ENCODE measurements around the gene EIF4E3. TPM values are rescaled to one million over a fixed set of nuclear protein-coding genes. Genes with fewer than 3 reads are reported as not detected.

Gene EIF4E3
- total and polyA plus RNA-seq, 10 of the 15 experiments (the other 5 are each of a cell fraction or from before 2014, with no cell fraction given), result 0.05 to 0.38 (median 0.16) TPM; not detected in 1

DNA sequence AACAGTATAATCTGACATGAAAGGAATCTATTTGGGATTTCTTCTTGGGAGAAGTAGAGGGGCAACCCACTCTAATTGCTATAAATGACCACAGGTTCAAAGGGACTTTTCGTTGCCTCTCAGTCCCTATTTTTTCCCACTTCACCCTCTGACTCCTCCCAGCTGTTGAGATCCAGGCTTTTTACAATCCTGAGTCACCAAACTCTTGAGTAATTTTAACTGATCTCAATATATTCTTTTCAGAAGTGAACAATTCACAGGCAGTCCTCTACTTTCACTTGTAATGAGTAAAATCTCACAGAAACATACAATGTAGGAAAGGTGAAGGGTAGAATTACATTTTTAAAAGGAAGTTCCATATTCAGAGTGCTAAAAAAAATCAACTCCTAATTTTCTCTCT lies 44.6 kb downstream of the EIF4E3 start:
- ChIA-PET RAD21 (ENCODE audit: unreplicated experiment) (interaction anchor here (0.9 to 1.3 kb wide), 6 partner anchors 12 to 1149 kb away, joined by 3 to 6 read pairs (median 4); no protein-coding TSS in a partner anchor), SMC1A (ENCODE audit: uncharacterized antibody, unreplicated experiment) (interaction anchor here (0.6 to 1.4 kb wide), 5 partner anchors 54 to 1134 kb away, joined by 3 to 7 read pairs (median 3); no protein-coding TSS in a partner anchor), POLR2A (no interaction called here), CTCF (interaction anchor here (0.6 to 3.4 kb wide), 22 partner anchors 9 to 1560 kb away, joined by 3 to 21 read pairs (median 3); no protein-coding TSS in a partner anchor)
- no peak overlapping the region for H3K4me3 ChIP-seq
- no peak for ATAC-seq
- no peaks in the 10 kb centered on the region for H3K9me3 ChIP-seq (replicated peaks; ENCODE audit: control insufficient read depth, insufficient read depth, low read length)
- no peak overlapping the region for H3K27ac ChIP-seq (ENCODE audit: control insufficient read depth, insufficient read depth)
- WGBS (ENCODE audit: insufficient coverage, insufficient replicate concordance, low lambda C conversion rate, missing lambda C conversion rate), result 0% methylated on average over 1 of the region's 1 CpG
- intact Hi-C loops (cut with micrococcal nuclease; ENCODE audit: unreplicated experiment), result no loop called here
- H3K9ac ChIP-seq (ENCODE audit: control insufficient read depth, insufficient read depth, low read length), result no peak overlapping the region
- no peaks in the 10 kb centered on the region for H3K36me3 ChIP-seq (ENCODE audit: control insufficient read depth in 2 of 2, insufficient read depth in 2 of 2, low read length in 1 of 2)
- TF ChIP-seq, protein P1, sequence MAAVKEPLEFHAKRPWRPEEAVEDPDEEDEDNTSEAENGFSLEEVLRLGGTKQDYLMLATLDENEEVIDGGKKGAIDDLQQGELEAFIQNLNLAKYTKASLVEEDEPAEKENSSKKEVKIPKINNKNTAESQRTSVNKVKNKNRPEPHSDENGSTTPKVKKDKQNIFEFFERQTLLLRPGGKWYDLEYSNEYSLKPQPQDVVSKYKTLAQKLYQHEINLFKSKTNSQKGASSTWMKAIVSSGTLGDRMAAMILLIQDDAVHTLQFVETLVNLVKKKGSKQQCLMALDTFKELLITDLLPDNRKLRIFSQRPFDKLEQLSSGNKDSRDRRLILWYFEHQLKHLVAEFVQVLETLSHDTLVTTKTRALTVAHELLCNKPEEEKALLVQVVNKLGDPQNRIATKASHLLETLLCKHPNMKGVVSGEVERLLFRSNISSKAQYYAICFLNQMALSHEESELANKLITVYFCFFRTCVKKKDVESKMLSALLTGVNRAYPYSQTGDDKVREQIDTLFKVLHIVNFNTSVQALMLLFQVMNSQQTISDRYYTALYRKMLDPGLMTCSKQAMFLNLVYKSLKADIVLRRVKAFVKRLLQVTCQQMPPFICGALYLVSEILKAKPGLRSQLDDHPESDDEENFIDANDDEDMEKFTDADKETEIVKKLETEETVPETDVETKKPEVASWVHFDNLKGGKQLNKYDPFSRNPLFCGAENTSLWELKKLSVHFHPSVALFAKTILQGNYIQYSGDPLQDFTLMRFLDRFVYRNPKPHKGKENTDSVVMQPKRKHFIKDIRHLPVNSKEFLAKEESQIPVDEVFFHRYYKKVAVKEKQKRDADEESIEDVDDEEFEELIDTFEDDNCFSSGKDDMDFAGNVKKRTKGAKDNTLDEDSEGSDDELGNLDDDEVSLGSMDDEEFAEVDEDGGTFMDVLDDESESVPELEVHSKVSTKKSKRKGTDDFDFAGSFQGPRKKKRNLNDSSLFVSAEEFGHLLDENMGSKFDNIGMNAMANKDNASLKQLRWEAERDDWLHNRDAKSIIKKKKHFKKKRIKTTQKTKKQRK (IDR thresholded peaks at IDR 0.05; ENCODE audit: low read depth, low read length), result no peak
- TF ChIP-seq RB1 (IDR thresholded peaks at IDR 0.05; ENCODE audit: borderline replicate concordance), result no peak
- no peaks in the 10 kb centered on the region for H3K4me1 ChIP-seq (ENCODE audit: control insufficient read depth, insufficient read depth, low read length)
- no peak overlapping the region for H2AFZ ChIP-seq (ENCODE audit: control insufficient read depth, low read depth, low read length)
- no peak for FAIRE-seq
- peaks cover 0 to 6% of the 10 kb centered on the region in 2 experiments; a peak in 2 of 4 replicates for H3K27me3 ChIP-seq (replicated peaks in 1 of 2; ENCODE audit: control insufficient read depth in 2 of 2, insufficient read depth in 2 of 2, low read length in 1 of 2)
- DNase-seq (ENCODE audit: low read depth, low spot score), result no peak
- no peaks in the 10 kb centered on the region for H4K20me1 ChIP-seq (ENCODE audit: control insufficient read depth, insufficient read depth)
- in situ Hi-C loops (cut with MboI), result no loop called here
- H3K4me2 ChIP-seq (ENCODE audit: control insufficient read depth, insufficient read depth), result no peak overlapping the region
- H3K79me2 ChIP-seq (ENCODE audit: control insufficient read depth, insufficient read depth, low read length), result no peaks in the 10 kb centered on the region
- no TSS peak for BruUV-seq (replicated peaks)

DNA sequence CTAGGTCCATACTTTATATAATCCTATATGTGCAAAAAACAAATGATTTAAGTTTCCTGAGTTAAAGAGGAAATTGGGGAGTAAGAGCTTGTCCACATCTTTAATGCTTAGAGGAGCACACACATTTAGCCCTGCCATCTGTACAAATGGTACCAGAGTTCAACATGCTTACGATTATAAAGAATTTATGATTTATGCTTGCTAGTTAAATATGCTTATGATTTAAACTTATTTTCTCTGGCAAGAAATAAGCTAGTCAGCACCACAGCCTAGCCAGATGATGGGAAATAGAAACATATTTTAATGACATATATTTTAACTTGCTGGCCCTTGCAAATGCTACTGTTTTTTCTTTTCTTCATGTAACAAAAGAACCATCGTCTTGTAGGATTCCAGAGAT lies 48.3 kb downstream of the EIF4E3 start:
- no peak for FAIRE-seq
- SMC1A ChIA-PET (ENCODE audit: uncharacterized antibody, unreplicated experiment), result no interaction called here
- Histone ChIP-seq H3K27ac (ENCODE audit: control insufficient read depth, insufficient read depth) (no peak overlapping the region), H3K79me2 (ENCODE audit: control insufficient read depth, insufficient read depth, low read length) (no peaks in the 10 kb centered on the region), H3K27me3 (replicated peaks in 1 of 2; ENCODE audit: control insufficient read depth in 2 of 2, insufficient read depth in 2 of 2, low read length in 1 of 2) (peaks cover 0 to 6% of the 10 kb centered on the region in 2 experiments; a peak in 3 of 4 replicates), H3K36me3 (ENCODE audit: control insufficient read depth in 2 of 2, insufficient read depth in 2 of 2, low read length in 1 of 2) (no peaks in the 10 kb centered on the region), H3K9me3 (replicated peaks; ENCODE audit: control insufficient read depth, insufficient read depth, low read length) (no peaks in the 10 kb centered on the region), H3K4me2 (ENCODE audit: control insufficient read depth, insufficient read depth) (no peak overlapping the region), H4K20me1 (ENCODE audit: control insufficient read depth, insufficient read depth) (no peaks in the 10 kb centered on the region), H3K4me1 (ENCODE audit: control insufficient read depth, insufficient read depth, low read length) (no peaks in the 10 kb centered on the region), H2AFZ (ENCODE audit: control insufficient read depth, low read depth, low read length) (no peak overlapping the region), H3K9ac (ENCODE audit: control insufficient read depth, insufficient read depth, low read length) (no peak overlapping the region), H3K4me3 (no peak overlapping the region)
- POLR2A ChIA-PET, result no interaction called here
- RAD21 ChIA-PET (ENCODE audit: unreplicated experiment), result no interaction called here
- no peak for DNase-seq (ENCODE audit: low read depth, low spot score)
- CTCF ChIA-PET, result no interaction called here
- WGBS (ENCODE audit: insufficient coverage, insufficient replicate concordance, low lambda C conversion rate, missing lambda C conversion rate), result 64% methylated on average over 2 of the region's 2 CpGs
- in situ Hi-C loops (cut with MboI), result no loop called here
- BruUV-seq (replicated peaks), result no TSS peak
- intact Hi-C loops (cut with micrococcal nuclease; ENCODE audit: unreplicated experiment), result no loop called here
- no peak for ATAC-seq
- TF ChIP-seq RCOR1 (conservative IDR thresholded peaks at IDR 0.05; ENCODE audit: low read depth, low read length), result no peak
- no peak for TF ChIP-seq SPI1 (IDR thresholded peaks at IDR 0.05; ENCODE audit: borderline replicate concordance, insufficient read depth, low read depth, low read length)
- no peak for TF ChIP-seq SP1 (IDR thresholded peaks at IDR 0.05; ENCODE audit: low read depth, low read length)
- no peak for TF ChIP-seq MXI1 (IDR thresholded peaks at IDR 0.05; ENCODE audit: low read depth, low read length)
- TF ChIP-seq MEF2A (IDR thresholded peaks at IDR 0.05; ENCODE audit: insufficient read depth, low read depth, low read length), result no peak
- no peak for TF ChIP-seq RAD51 (IDR thresholded peaks at IDR 0.05)
- no peak for TF ChIP-seq ZBED1 (IDR thresholded peaks at IDR 0.05; ENCODE audit: borderline replicate concordance)
- TF ChIP-seq BMI1 (IDR thresholded peaks at IDR 0.05; ENCODE audit: borderline replicate concordance), result no peak

All from GM12878 (cell line).